Lung (tissue), 12 donors: Measurements from ENCODE around the gene SLC39A7. TPM values are rescaled to one million over a fixed set of nuclear protein-coding genes. Genes with fewer than 3 reads are reported as not detected.

Source experiments
- ATAC-seq: fragments of 200-7000 bp; cut with Tn5 transposase; one replicate; pipeline ENCODE4 v1.9.1; 2020; ENCODE audit warnings: moderate number of reproducible peaks; ENCODE audit not compliant: insufficient read depth, low FRiP score
- DNase-seq, 3 donors: peaks; one replicate each; pipeline ENCODE4 v3.0.0-alpha.2; 2013 to 2017
- H3K27ac ChIP-seq, 2 donors: one replicate each; pipeline ENCODE4 v1.5.1; 2013; ENCODE audit warnings: mild to moderate bottlenecking in 2 of 2, moderate library complexity in 2 of 2, control low read depth in 1 of 2, inconsistent platforms in 1 of 2, low read depth in 1 of 2, low read length in 1 of 2
- H3K27me3 ChIP-seq, 3 donors: one replicate each; pipeline ENCODE4 v1.5.1; 2013; ENCODE audit warnings: low read length in 2 of 3; ENCODE audit not compliant: control insufficient read depth in 3 of 3, insufficient read depth in 3 of 3
- H3K36me3 ChIP-seq, 4 donors: one replicate each; pipeline ENCODE4 v1.5.1; 2013; ENCODE audit warnings: low read length in 4 of 4, mild to moderate bottlenecking in 1 of 4, moderate library complexity in 1 of 4; ENCODE audit not compliant: control insufficient read depth in 4 of 4, insufficient read depth in 4 of 4
- H3K4me1 ChIP-seq, 5 donors: one replicate each; pipeline ENCODE4 v1.5.1; 2013; ENCODE audit warnings: low read length in 5 of 5, mild to moderate bottlenecking in 2 of 5, moderate library complexity in 1 of 5; ENCODE audit not compliant: control insufficient read depth in 5 of 5, insufficient read depth in 5 of 5
- H3K4me3 ChIP-seq: one replicate; pipeline ENCODE4 v1.5.1; 2013; ENCODE audit warnings: mild to moderate bottlenecking, control low read depth, moderate library complexity
- H3K9ac ChIP-seq, 2 donors: one replicate each; pipeline ENCODE4 v1.5.1; 2013; ENCODE audit warnings: low read length in 2 of 2, control low read depth in 1 of 2; ENCODE audit not compliant: insufficient read depth in 1 of 2
- H3K9me3 ChIP-seq, 4 donors: one replicate each; pipeline ENCODE4 v1.5.1; 2013; ENCODE audit warnings: low read length in 3 of 4, mild to moderate bottlenecking in 1 of 4, moderate library complexity in 1 of 4; ENCODE audit not compliant: control insufficient read depth in 4 of 4, insufficient read depth in 3 of 4
- CTCF ChIP-seq: IDR thresholded peaks from 2 replicates; pipeline ENCODE4 v1.5.1; 2012; ENCODE audit warnings: mild to moderate bottlenecking; ENCODE audit errors: control extremely low read depth, extremely low read depth
- WGBS, 2 donors: extraction: QIAGEN DNeasy Blood & Tissue Kit; methylation state at CpG; one replicate each; pipeline ENCODE4 v1.1.7; 2013; 5-methylcytosine and 5-hydroxymethylcytosine counted together
- polyA plus RNA-seq, 2 donors: library from polyadenylated mRNA; stranded (reverse); fragments of 200-250 nt; gene quantifications; one replicate each; pipeline ENCODE4 v1.2.1, GENCODE V29; 2013
- total RNA-seq, 2 donors: library from RNA; depleted of rRNA in 1 of 2; stranded (reverse); fragments of >200 nt in 1 of 2; gene quantifications; one replicate each; pipeline ENCODE4 v1.2.1, GENCODE V29; 2014 to 2021
- donor health status: control.
- donor health status: control.
- donor health status: Bipolar disorder and iron deficiency.
- donor health status: healthy.
- donor health status: DM: yes; HTN: yes; CAD: no.

Gene SLC39A7
- total and polyA plus RNA-seq, 4 donors = 53.6 to 164 (median 100) TPM

GRCh38 chr6:33168639-33169038 is 32.0 kb upstream of the SLC39A7 start:
- DNase-seq (no peak), ATAC-seq (no peak)

GRCh38 chr6:33169291-33170175 is 31.1 kb upstream of the SLC39A7 start:
- Histone ChIP-seq H3K4me3 (no peak overlapping the region), H3K9ac (no peak overlapping the region), H3K9me3 (no peaks in the 10 kb centered on the region), H3K36me3 (no peaks in the 10 kb centered on the region), H3K4me1 (no peaks in the 10 kb centered on the region), H3K27ac (no peak overlapping the region), H3K27me3 (no peaks in the 10 kb centered on the region)
- no peak for TF ChIP-seq CTCF
- DNase-seq = no peak
- no peak for ATAC-seq
- WGBS, 2 donors = 93% methylated on average over 10 of the region's 10 CpGs

More at GRCh38 chr6:33168639-33169038, 32.0 kb upstream of the SLC39A7 start:
- Histone ChIP-seq H3K4me3 (no peak overlapping the region), H3K36me3 (no peaks in the 10 kb centered on the region), H3K27me3 (no peaks in the 10 kb centered on the region), H3K4me1 (no peaks in the 10 kb centered on the region), H3K9ac (no peak overlapping the region), H3K27ac (no peak overlapping the region), H3K9me3 (no peaks in the 10 kb centered on the region)
- TF ChIP-seq CTCF = no peak
- WGBS, 2 donors = 65 to 81% methylated on average over 5 of the region's 5 CpGs

GRCh38 chr6:33170176-33171015 is 30.3 kb upstream of the SLC39A7 start:
- Histone ChIP-seq H3K9me3 (no peaks in the 10 kb centered on the region), H3K4me3 (no peak overlapping the region), H3K36me3 (no peaks in the 10 kb centered on the region), H3K4me1 (no peaks in the 10 kb centered on the region), H3K9ac (no peak overlapping the region), H3K27ac (no peak overlapping the region), H3K27me3 (no peaks in the 10 kb centered on the region)
- 87 to 88% methylated on average over 9 of the region's 9 CpGs for WGBS, 2 donors
- no peak for ATAC-seq
- no peak for DNase-seq
- TF ChIP-seq CTCF = no peak
